GM03348 (cell line): ENCODE data around the gene OR6N2.

Experiments
- DNase-seq: peaks from one replicate; pipeline ENCODE4 v3.0.0; 2012; ENCODE audit warnings: low spot score

The OR6N2 gene

DNA sequence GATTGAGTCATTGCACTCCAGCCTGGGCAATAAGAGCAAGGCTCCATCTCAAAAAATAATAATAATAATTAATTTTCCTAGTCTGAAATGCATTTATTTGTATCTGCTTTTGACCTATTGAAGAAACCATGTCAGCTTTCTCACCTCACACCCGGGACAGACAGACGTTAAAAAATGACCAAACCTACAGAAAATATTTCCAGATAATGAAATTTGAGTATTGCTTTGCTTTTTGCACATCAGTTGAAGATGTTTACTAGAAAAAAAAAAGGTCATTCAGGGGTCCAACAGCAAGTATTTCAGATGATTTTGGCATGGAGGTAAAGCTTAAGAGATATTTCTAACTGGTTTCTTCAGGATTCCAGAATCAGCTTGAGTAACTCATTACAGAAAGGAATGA lies 26.6 kb downstream of the OR6N2 start, which contains the start of gene OR6K6:
Gene OR6K6 (plus strand): TSS at position 301 of the 400 bp plus-strand sequence. CDS start 168 bp downstream, outside the sequence.
- DNase-seq, result no peak

DNA sequence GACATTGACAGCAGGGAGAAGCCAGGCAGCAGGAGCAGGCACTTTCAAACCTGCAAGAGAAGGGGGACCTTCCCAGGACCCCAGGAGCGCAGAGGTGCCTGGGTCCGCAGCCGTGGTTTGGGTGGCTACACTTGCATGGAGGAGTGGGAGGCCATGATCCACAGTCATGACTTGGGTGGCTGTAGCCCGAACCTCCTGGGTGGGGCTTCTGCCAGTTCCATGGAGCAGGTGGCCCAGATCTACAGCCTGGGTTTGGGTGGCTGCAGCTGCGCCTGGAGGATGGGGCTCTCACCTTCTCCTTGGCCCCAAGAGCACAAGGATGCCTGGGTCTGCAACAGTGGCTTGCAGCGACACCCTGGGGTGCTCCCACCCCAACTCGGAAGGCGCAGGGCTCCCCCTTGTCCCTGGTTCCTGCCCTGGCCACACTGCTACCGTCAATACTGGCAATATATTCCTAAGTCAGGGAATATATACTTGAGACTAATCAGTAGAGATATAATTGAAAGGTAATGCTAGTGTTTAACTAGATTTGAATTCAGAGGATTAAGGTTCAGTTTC lies 28.8 kb downstream of the OR6N2 start:
- DNase-seq, result no peak

DNA sequence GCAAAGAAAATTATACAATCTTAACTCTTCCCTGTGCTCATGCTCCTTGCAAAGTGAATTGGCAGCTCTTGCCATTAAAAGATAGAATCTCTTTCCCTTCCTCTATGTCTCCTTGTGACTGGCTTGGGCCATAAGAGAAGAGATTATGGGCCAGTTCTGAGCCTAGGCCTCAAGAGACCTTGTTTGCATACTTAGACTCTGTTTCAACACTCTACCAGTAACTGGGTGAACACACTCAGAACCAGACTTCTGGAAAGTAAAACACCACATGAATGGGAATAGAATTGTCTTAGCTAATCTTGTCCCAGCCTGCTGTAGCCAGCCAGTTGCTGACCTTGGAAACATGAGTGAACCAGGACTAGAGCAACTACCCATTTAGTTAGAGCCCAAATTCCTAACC lies 45.2 kb downstream of the OR6N2 start:
- no peak for DNase-seq

DNA sequence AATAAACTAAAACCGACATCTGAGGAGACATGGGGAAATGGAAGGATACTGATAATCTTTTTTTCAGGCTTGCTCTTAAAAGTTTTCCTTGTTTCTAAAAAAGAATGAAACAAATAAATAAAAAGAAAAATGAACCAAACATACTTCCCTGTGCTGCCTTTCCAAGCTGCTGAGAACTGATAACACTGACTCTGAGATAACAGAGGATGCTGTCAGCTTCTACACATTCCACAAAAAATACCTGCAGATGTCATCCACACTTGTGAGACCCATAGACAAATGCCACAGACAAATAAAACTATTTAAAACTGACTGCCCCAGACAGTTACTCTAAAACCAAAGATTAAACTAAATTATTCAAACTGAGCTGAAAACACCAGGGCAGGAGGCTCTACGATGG lies 48.5 kb downstream of the OR6N2 start:
- no peak for DNase-seq

DNA sequence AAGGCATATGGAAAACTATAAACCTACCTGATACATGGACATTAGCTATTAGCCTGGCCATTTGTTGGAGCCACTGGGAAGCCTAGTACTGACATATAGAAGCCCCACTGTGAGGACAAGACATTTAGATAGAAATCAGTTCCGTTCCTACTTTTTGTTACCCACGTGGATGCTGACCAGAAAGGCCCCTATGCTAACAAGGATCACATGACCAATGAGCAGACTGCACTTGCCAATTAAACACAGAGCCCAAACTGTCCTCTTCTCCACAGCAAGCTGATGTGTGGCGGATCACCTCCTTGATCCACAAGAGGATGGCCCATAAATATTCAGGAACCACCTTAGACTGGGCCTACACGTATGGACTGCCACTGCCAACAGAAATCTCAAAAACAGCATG lies 49.3 kb downstream of the OR6N2 start:
- no peak for DNase-seq

DNA sequence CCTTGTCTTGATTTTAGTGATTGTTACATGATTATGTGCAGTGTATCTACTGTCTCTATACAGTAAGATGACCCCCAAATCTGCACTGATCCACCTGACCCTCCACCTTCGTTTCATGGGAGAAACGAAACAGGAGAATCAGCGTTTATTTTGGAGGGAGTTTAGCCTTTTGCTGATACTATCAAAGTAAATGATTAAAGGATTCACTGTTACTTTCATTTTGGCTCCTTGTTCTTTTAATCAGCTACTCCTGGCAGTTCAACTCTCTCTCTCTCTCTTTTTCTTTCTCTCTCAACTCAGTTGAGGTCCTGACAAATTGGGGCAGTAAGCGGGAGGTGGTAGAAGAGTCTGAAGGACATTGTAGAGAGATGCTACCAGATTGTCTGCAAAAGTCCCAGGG lies 50.6 kb downstream of the OR6N2 start:
- no peak for DNase-seq

DNA sequence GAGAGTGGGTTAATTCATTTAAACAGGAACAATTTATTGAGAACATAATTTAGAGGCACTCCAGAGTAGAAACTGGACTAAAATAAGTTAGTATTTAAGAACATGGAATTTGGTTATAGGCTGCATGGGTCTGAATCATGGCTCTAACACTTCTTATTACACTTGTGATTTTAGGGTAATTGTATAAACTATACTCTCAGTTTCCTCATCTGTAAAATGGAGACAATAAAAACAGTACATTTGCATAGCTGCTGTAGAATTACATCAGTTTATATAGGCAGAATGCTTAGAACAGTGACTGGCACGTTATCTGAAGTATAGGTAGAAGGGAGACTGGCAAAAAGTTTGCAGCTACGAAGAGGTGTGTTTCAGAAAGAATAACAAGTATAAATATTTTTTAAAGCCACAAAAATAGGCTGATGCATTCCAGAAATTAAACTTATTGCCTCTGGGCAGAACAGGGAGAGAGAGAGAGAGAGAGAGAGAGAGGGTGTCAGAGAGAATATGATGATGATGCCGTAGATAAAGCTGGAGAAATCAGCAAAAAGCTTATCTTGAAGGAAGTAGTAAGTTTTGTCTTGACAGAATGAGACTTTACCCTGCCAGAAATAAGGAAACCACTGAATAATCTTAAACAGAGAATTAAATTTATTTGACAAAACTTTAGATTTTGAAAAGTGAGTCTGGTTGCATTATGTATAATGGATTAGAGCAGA lies 52.3 kb downstream of the OR6N2 start:
- DNase-seq, result no peak

DNA sequence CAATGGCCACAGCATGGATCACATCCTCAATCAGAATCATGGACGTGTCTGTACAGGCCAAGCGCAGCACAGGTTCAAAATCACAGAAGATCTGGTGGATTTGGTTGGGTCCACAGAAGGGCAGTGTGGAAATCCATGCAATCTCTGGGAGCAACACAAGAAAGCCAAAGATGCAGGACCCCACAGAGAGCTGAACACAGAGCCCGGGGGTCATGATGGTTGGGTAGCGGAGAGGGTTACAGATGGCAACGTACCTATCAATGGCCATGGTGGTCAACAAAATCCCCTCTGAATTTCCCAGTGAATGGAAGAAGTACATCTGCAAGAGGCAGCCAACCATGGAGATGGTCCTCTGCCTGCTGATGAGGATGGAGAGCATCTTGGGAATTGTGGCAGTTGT lies 56.6 kb downstream of the OR6N2 start:
- no peak for DNase-seq
